Cardiac fibroblast (primary cell): Measurements from ENCODE around the gene ST6GALNAC3.
"Not testable (repeated sequence)": the region's sequence is repeated elsewhere in the genome, so short reads cannot be mapped to it uniquely, and the experiment has no call there.

Experiments
- DNase-seq, 2 donors: peaks; one replicate each; pipeline versions ENCODE4 v3.0.0 to v3.0.0-alpha.2; 2010; ENCODE audit warnings: low read depth in 2 of 2
- H3K4me3 ChIP-seq, 2 donors: replicated peaks in 1 of 2; 1 replicate in 1 of 2; 2 replicates in 1 of 2; pipeline ENCODE4 v1.5.1; 2011; ENCODE audit warnings: low read depth in 2 of 2, low read length in 2 of 2, mild to moderate bottlenecking in 2 of 2, moderate library complexity in 1 of 2
- CTCF ChIP-seq: IDR thresholded peaks from one replicate; pipeline ENCODE4 v1.5.1; 2011; ENCODE audit warnings: low read depth, mild to moderate bottlenecking, low read length, inconsistent platforms

Gene ST6GALNAC3

GRCh38 chr1:76037324-76037723, 37.2 kb upstream of the ST6GALNAC3 start:
- DNase-seq: no peak
- no peak for TF ChIP-seq CTCF
- H3K4me3 ChIP-seq: no peak overlapping the region

- no peak for DNase-seq
- H3K4me3 ChIP-seq: no peak overlapping the region
- TF ChIP-seq CTCF: no peak
These were observed 36.1 kb upstream of the ST6GALNAC3 start for GRCh38 chr1:76038287-76039004.

GRCh38 chr1:76046149-76046548, 28.4 kb upstream of the ST6GALNAC3 start:
- H3K4me3 ChIP-seq: no peak overlapping the region
- TF ChIP-seq CTCF: no peak
- no peak for DNase-seq

- H3K4me3 ChIP-seq: no peak overlapping the region
- TF ChIP-seq CTCF: no peak
- no peak for DNase-seq
These were observed 26.3 kb upstream of the ST6GALNAC3 start for GRCh38 chr1:76048219-76048618.

GRCh38 chr1:76048926-76049325, 25.6 kb upstream of the ST6GALNAC3 start:
- no peak for TF ChIP-seq CTCF
- no peak overlapping the region for H3K4me3 ChIP-seq
- no peak for DNase-seq

- TF ChIP-seq CTCF: no peak
- H3K4me3 ChIP-seq: no peak overlapping the region
- no peak for DNase-seq
These were observed 25.0 kb upstream of the ST6GALNAC3 start for GRCh38 chr1:76049498-76049897.

- not testable (repeated sequence) for DNase-seq, H3K4me3 ChIP-seq
These were observed 24.5 kb upstream of the ST6GALNAC3 start for GRCh38 chr1:76050073-76050472.
